GM21381 (cell line): ENCODE results near the gene VWA3B.

Source experiments
- ATAC-seq: cut with Tn5 transposase; IDR thresholded peaks from one replicate; pipeline ENCODE4 v1.9.1; 2021; ENCODE audit warnings: mild to moderate bottlenecking, moderate library complexity; ENCODE audit not compliant: unreplicated experiment

VWA3B gene

GRCh38 chr2:98165516-98166071, 78.6 kb downstream of the VWA3B start:
- no peak for ATAC-seq

- no peak for ATAC-seq
Observed at GRCh38 chr2:98167916-98168315, 80.9 kb downstream of the VWA3B start.

- ATAC-seq = no peak
Observed at GRCh38 chr2:98170076-98170475, 83.1 kb downstream of the VWA3B start.

- ATAC-seq = no peak
Observed at GRCh38 chr2:98172150-98172765, 85.3 kb downstream of the VWA3B start.

GRCh38 chr2:98172951-98173350, 86.0 kb downstream of the VWA3B start:
- ATAC-seq = no peak

GRCh38 chr2:98175811-98176210, 88.8 kb downstream of the VWA3B start:
- no peak for ATAC-seq

GRCh38 chr2:98177286-98177685, 90.3 kb downstream of the VWA3B start:
- ATAC-seq = no peak

GRCh38 chr2:98177986-98178385, 91.0 kb downstream of the VWA3B start:
- ATAC-seq = no peak

GRCh38 chr2:98180456-98180855, 93.5 kb downstream of the VWA3B start:
- no peak for ATAC-seq

- no peak for ATAC-seq
Observed at GRCh38 chr2:98181346-98181745, 94.4 kb downstream of the VWA3B start.

GRCh38 chr2:98185801-98186200, 98.8 kb downstream of the VWA3B start:
- no peak for ATAC-seq

GRCh38 chr2:98187194-98187593, 100.2 kb downstream of the VWA3B start:
- no peak for ATAC-seq

- no peak for ATAC-seq
Observed at GRCh38 chr2:98188351-98189046, 101.5 kb downstream of the VWA3B start.

- ATAC-seq = no peak
Observed at GRCh38 chr2:98191883-98192282, 104.9 kb downstream of the VWA3B start.

GRCh38 chr2:98201576-98201975, 114.6 kb downstream of the VWA3B start:
- ATAC-seq = no peak

GRCh38 chr2:98205889-98206288, 118.9 kb downstream of the VWA3B start:
- no peak for ATAC-seq

- no peak for ATAC-seq
Observed at GRCh38 chr2:98212092-98213000, 125.4 kb downstream of the VWA3B start.

GRCh38 chr2:98216616-98217015, 129.6 kb downstream of the VWA3B start:
- no peak for ATAC-seq

- no peak for ATAC-seq
Observed at GRCh38 chr2:98219152-98219551, 132.2 kb downstream of the VWA3B start.

GRCh38 chr2:98233941-98234340, 147.0 kb downstream of the VWA3B start:
- no peak for ATAC-seq

- ATAC-seq = no peak
Observed at GRCh38 chr2:98234776-98235175, 147.8 kb downstream of the VWA3B start.
